ENCODE results near the gene GYG1.

DNA sequence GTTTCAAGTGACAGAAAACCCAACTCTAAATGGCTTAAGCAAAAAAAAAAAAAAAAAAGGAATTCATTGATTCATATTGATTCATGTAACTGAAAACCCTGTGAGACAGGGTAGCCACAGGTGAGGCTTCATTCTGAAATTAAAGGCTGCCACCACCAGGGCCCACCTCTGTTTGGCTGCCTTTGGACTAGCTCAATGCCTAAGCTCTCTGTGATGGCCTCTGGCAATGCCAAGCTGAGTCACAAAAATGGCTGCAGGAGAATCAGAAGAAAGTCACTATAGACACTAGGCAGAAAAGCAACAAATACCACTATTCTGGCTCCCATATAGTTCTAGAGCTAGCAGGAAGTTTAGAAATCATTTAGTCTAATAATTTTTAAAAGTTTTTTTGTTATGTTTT, 38.2 kb upstream of the GYG1 start:
- TF ChIP-seq, protein P1, sequence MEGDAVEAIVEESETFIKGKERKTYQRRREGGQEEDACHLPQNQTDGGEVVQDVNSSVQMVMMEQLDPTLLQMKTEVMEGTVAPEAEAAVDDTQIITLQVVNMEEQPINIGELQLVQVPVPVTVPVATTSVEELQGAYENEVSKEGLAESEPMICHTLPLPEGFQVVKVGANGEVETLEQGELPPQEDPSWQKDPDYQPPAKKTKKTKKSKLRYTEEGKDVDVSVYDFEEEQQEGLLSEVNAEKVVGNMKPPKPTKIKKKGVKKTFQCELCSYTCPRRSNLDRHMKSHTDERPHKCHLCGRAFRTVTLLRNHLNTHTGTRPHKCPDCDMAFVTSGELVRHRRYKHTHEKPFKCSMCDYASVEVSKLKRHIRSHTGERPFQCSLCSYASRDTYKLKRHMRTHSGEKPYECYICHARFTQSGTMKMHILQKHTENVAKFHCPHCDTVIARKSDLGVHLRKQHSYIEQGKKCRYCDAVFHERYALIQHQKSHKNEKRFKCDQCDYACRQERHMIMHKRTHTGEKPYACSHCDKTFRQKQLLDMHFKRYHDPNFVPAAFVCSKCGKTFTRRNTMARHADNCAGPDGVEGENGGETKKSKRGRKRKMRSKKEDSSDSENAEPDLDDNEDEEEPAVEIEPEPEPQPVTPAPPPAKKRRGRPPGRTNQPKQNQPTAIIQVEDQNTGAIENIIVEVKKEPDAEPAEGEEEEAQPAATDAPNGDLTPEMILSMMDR (conservative IDR thresholded peaks at IDR 0.05), result no peak; the same call in 1 of the 2 replicates
- no peak for TF ChIP-seq ZFX (IDR thresholded peaks at IDR 0.05)

Measured in C4-2B (cell line).